CD4-positive, alpha-beta T cell treated with Interleukin-12 subunit alpha and Interleukin-12 subunit beta, for 1 hour (primary cell): ENCODE results near the gene MALAT1.
"Not testable (repeated sequence)": the region's sequence is repeated elsewhere in the genome, so short reads cannot be mapped to it uniquely, and the experiment has no call there.

Source experiments
- DNase-seq: peaks from one replicate; pipeline ENCODE4 v3.0.0-alpha.2; 2020

Gene MALAT1

DNA sequence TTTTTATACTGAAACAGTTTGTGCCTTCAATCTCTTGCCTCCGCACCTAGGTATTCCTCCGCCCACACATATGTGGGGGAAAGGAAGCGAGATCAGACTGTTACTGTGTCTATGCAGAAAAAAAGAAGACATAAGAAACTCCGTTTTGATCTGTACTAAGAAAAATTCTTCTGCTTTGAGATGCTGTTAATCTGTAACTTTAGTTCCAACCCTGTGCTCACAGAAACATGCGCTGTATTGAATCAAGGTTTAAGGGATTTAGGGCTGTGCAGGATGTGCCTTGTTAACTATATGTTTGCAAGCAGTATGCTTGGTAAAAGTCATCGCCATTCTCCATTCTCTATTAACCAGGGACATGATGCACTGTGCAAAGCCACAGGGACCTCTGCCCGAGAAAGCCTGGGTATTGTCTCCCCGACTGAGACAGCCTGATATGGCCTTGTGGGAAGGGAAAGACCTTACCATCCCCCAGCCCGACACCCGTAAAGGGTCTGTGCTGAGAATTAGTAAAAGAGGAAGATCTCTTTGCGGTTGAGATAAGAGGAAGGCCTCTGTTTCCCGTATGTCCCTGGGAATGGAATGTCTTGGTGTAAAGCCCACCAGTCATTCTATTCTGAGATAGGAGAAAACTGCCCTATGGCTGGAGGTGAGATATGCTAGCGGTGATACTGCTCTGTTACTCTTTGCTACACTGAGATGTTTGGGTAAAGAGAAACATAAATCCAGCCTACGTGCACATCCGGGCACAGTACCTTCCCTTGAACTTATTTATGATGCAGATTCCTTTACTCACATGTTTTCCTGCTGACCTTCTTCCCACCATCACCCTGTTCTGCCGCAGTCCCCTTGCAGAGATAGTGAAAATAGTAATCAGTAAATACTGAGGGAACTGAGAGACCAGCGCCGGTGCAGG, 24.1 kb downstream of the MALAT1 start:
- DNase-seq: peak; percentile 39

DNA sequence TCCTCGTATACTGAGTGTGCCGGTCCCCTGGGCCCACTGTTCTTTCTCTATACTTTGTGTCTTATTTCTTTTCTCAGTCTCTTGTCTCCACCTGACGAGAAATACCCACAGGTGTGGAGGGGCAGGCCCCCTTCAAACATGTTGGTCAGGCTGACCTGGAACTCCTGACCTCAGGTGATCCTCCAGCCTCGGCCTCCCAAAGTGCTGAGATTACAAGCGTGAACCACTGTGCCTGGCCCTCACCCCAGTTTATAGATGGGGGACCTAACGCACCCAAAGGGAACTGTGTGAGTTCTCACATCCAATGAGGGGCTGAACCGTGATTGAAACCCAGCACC, 24.8 kb downstream of the MALAT1 start:
- not testable (repeated sequence) for DNase-seq

DNA sequence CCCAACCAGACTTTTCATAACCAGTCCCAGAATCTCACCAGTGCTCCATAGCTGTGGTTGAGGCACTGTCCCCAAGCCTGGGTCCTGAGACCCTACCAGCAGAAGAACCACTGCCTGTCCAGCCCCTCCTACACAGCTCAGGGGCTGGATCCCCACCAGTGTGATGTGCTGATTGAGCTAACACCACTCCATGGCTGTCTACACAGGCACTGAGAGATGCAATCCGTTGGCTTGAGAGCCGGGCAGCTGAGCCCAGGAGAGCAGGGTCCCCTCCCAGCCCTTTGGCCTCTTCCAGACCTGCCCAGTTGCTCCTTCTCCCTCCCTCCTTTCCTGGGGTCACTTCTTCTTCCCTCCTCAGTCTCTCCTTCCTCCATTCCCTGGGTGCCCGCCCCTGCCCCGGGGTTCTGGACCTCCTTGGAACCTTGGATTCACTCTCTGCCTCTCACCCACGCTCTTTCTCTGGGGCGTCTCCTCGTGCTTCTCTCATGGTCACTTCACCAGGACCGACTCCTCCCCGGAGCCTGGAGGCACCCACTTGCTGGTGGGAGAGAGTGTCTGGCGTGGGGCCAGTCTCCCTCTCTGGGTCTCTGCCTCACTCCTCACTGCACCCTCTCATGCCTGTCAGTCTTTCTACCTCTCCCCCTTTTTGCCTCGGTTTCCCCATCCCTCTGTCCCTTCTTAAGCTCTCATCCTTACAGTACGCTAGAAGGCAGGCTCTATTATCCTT, 25.3 kb downstream of the MALAT1 start:
- DNase-seq: no peak

GRCh38 chr11:65524741-65525545, 26.1 kb downstream of the MALAT1 start, which contains the start of gene SCYL1:
TSS of gene SCYL1 (plus strand) at chr11:65525083. CDS start at chr11:65525154, 71 bp downstream.
- DNase-seq: peak; percentile 86

- no peak for DNase-seq
Observed at GRCh38 chr11:65525546-65526480, 27.0 kb downstream of the MALAT1 start.

DNA sequence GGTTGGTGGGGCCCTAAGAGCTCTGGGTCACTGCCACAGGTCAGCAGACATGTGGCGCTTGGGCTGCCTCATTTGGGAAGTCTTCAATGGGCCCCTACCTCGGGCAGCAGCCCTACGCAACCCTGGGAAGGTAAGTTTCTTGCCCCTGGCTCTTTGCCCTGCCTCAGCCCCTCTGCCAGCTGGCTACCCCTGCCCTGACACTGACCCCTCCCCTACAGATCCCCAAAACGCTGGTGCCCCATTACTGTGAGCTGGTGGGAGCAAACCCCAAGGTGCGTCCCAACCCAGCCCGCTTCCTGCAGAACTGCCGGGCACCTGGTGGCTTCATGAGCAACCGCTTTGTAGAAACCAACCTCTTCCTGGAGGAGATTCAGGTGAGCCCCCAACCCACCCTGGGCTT, 27.9 kb downstream of the MALAT1 start:
- DNase-seq: no peak

GRCh38 chr11:65528819-65529350, 30.0 kb downstream of the MALAT1 start:
- no peak for DNase-seq

- no peak for DNase-seq
Observed at GRCh38 chr11:65529475-65530156, 30.8 kb downstream of the MALAT1 start.

- peak; percentile 41 for DNase-seq
Observed at GRCh38 chr11:65530157-65530496, 31.3 kb downstream of the MALAT1 start.

DNA sequence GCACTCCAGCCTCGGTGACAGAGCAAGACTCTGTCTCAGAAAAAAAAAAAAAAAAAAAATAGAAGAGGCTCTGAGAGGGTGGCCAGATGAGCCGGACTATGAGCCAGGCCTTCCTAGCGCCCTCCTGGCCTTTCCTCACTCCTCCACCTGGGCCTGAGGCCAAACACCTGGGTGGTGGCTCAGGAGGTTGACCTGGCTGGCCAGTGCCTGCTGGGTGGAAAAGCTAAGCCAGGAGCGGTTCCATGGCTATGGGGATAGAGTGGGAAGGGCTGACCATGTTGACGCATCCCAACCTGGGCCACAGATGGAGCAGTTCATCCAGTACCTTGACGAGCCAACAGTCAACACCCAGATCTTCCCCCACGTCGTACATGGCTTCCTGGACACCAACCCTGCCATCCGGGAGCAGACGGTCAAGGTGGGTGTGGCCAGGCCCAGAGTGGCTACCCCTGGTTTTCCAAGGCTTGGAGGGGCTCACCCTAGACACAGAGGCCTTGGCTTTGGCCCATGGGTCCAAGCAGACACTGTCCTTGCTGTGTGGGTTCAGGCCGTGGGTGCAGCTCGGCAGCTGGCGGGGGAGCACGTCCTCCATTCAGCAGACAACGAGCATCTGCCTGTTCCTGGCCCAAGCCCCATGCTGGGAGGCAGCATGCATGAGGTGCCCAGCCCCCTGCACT, 33.7 kb downstream of the MALAT1 start:
- DNase-seq: no peak

- no peak for DNase-seq
Observed at GRCh38 chr11:65535102-65535501, 36.3 kb downstream of the MALAT1 start.

- no peak for DNase-seq
Observed at GRCh38 chr11:65536412-65537295, 37.8 kb downstream of the MALAT1 start.

- DNase-seq: no peak
Observed at GRCh38 chr11:65537296-65537597, 38.4 kb downstream of the MALAT1 start.

DNA sequence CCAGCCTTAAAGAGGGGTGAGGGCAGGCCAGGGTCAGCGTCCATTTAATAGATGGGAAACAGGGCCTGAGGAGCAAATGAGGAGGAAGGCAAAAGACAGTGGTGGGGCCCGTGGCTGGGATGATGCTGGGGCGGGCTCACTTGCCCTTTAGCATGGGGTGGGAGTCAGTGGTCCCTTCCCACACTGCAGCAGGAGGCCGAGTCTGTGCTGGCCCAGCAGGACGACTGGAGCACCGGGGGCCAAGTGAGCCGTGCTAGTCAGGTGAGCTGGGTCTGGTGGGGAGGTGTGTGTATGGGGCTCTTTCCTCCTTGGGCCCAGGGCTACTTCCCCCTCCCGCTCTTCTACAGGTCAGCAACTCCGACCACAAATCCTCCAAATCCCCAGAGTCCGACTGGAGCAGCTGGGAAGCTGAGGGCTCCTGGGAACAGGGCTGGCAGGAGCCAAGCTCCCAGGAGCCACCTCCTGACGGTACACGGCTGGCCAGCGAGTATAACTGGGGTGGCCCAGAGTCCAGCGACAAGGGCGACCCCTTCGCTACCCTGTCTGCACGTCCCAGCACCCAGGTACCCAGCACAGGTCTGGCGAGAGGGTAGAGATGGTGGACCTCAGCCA, 38.9 kb downstream of the MALAT1 start:
- no peak for DNase-seq

DNA sequence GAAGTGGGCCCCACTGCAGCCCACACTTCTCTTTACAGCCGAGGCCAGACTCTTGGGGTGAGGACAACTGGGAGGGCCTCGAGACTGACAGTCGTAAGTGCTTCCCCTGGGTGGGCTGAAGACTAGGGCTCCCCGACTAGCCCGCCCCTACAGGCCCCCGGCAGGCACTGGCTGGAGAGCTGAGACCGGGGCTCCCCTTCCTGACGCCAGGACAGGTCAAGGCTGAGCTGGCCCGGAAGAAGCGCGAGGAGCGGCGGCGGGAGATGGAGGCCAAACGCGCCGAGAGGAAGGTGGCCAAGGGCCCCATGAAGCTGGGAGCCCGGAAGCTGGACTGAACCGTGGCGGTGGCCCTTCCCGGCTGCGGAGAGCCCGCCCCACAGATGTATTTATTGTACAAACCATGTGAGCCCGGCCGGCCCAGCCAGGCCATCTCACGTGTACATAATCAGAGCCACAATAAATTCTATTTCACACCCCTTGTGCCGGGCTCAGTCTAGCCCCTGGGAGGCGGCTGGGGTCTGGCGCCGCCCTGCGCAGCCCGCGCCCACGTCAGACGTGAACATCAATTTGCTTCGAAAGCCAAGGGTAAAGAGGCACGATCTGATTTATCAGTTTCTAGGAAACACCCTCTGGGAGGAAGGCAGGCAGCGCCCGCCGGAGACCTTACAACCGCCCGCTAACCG, 39.5 kb downstream of the MALAT1 start:
- no peak for DNase-seq

DNA sequence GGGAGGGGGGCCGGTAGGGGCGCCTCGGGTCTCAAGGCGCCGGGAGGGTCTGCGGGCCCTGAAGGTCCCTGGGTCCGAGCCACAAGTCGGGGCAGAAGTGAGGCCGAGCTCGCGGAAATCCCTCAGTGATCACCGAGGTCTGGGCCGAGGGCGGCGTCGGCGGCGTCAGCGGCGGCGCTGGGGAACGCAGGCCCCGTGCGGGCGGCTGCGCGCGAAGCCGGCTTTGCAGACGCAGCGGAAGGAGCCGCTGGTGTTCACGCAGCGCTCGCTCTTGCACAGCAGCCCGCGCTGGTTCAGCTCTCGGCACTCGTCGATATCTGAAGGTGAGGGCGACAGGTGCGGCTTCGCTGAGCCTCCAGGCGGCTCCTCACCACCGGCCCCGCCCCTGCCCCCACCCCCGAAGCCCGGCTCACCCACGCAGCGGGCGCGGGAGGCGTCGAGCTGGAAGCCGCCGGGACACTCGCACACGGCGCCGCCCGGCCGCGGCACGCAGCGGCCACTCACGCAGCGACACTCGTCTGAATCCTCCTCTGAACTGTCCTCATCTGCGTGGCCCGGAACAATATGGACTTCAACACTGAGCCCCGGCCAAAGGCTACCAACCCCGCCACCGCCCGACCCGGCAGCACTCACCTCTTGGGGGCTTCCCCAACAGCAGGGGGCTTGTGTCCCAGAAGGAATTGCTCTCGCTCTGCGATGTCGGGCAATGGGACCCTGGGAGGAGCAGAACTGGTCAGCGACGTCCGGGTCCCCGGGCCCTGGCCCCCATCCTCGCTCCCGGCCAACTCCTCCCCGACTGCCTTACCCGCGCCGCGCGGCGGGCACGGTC, 40.3 kb downstream of the MALAT1 start:
- no peak for DNase-seq

GRCh38 chr11:65539744-65540289, 41.0 kb downstream of the MALAT1 start:
- no peak for DNase-seq
